ENCODE data around the gene CMTM7.

Gene CMTM7

GRCh38 chr3:32373276-32373675 lies 18.4 kb upstream of the CMTM7 start (continued):
- TF ChIP-seq ZSCAN18 (tag by site-specific recombination; IDR thresholded peaks at IDR 0.05) (no peak), ZNF416 (tag by site-specific recombination; IDR thresholded peaks at IDR 0.05) (no peak), FEZF1 (tag by site-specific recombination; IDR thresholded peaks at IDR 0.05) (no peak), HOXA7 (CRISPR knock-in tag; IDR thresholded peaks at IDR 0.05; ENCODE audit: borderline replicate concordance) (no peak), ZNF221 (tag by site-specific recombination; IDR thresholded peaks at IDR 0.05; ENCODE audit: borderline replicate concordance) (no peak), ZNF311 (tag by site-specific recombination; IDR thresholded peaks at IDR 0.05; ENCODE audit: borderline replicate concordance) (no peak), SCRT1 (tag by site-specific recombination; IDR thresholded peaks at IDR 0.05; ENCODE audit: borderline replicate concordance) (no peak), ZNF114 (tag by site-specific recombination; IDR thresholded peaks at IDR 0.05) (no peak)

GRCh38 chr3:32373844-32374243 lies 17.8 kb upstream of the CMTM7 start:
- Histone ChIP-seq H3K4me3 (ENCODE audit: low read depth, low read length) (no peak overlapping the region), H3K36me3 (ENCODE audit: control insufficient read depth in 2 of 2, insufficient read depth in 1 of 2, low read length in 2 of 2) (no peaks in the 10 kb centered on the region; a peak in 1 of 3 replicates), H3K4me1 (ENCODE audit: control insufficient read depth, insufficient read depth, low read length) (no peaks in the 10 kb centered on the region), H3K9me3 (ENCODE audit: control insufficient read depth, insufficient read depth, low read depth, low read length) (no peaks in the 10 kb centered on the region), H3K27ac (ENCODE audit: extremely low read depth, low read depth, low read length) (no peak overlapping the region)
- peak; percentile 75; the same call in 1 of the 2 replicates for TF ChIP-seq ZNF664 (tag by site-specific recombination; IDR thresholded peaks at IDR 0.05)
- TF ChIP-seq SP2 (tag by site-specific recombination; IDR thresholded peaks at IDR 0.05): no peak
- ChIA-PET POLR2A (no interaction called here), CTCF (interaction anchor here (0.6 to 4.5 kb wide), 14 partner anchors 9 to 297 kb away, joined by 3 to 57 read pairs (median 4); no protein-coding TSS in a partner anchor)

- Histone ChIP-seq H3K9me3 (ENCODE audit: control insufficient read depth, insufficient read depth, low read depth, low read length) (no peaks in the 10 kb centered on the region), H3K4me1 (ENCODE audit: control insufficient read depth, insufficient read depth, low read length) (no peaks in the 10 kb centered on the region), H3K27ac (ENCODE audit: extremely low read depth, low read depth, low read length) (no peak overlapping the region), H3K4me3 (ENCODE audit: low read depth, low read length) (no peak overlapping the region), H3K36me3 (ENCODE audit: control insufficient read depth in 2 of 2, insufficient read depth in 1 of 2, low read length in 2 of 2) (no peaks in the 10 kb centered on the region; a peak in 1 of 3 replicates)
- POLR2A ChIA-PET: interaction anchor here (0.7 kb wide), 1 partner anchor 93 kb away, joined by 3 read pairs; no protein-coding TSS in a partner anchor
- CTCF ChIA-PET: interaction anchor here (0.6 to 4.5 kb wide), 26 partner anchors 7 to 482 kb away, joined by 3 to 57 read pairs (median 4); no protein-coding TSS in a partner anchor
- TF ChIP-seq SCRT2 (tag by site-specific recombination; IDR thresholded peaks at IDR 0.05) (peak; percentile 46; the same call in 1 of the 2 replicates), ZEB2 (tag by site-specific recombination; IDR thresholded peaks at IDR 0.05) (no peak), ZNF112 (tag by site-specific recombination; IDR thresholded peaks at IDR 0.05) (no peak), ZNF146 (tag by site-specific recombination; IDR thresholded peaks at IDR 0.05) (no peak), ZBTB10 (tag by site-specific recombination; IDR thresholded peaks at IDR 0.05) (no peak), CTCF (tag by site-specific recombination; IDR thresholded peaks at IDR 0.05) (0 out of 2 replicates have a peak, but pooled peaks have one; percentile 20), ZNF658 (tag by site-specific recombination; IDR thresholded peaks at IDR 0.05) (no peak), ZFP69B (tag by site-specific recombination; IDR thresholded peaks at IDR 0.05) (no peak), KLF1 (tag by site-specific recombination; IDR thresholded peaks at IDR 0.05) (no peak), ZBTB17 (tag by site-specific recombination; IDR thresholded peaks at IDR 0.05) (0 out of 2 replicates have a peak, but pooled peaks have one; percentile 26), ZNF24 (tag by site-specific recombination; IDR thresholded peaks at IDR 0.05) (no peak), ZFP41 (tag by site-specific recombination; IDR thresholded peaks at IDR 0.05; ENCODE audit: borderline replicate concordance) (no peak), ZNF157 (tag by site-specific recombination; IDR thresholded peaks at IDR 0.05) (no peak), ZNF660 (tag by site-specific recombination; IDR thresholded peaks at IDR 0.05) (0 out of 2 replicates have a peak, but pooled peaks have one; percentile 22), ZNF561 (tag by site-specific recombination; IDR thresholded peaks at IDR 0.05; ENCODE audit: borderline replicate concordance) (no peak), ZFP3 (tag by site-specific recombination; IDR thresholded peaks at IDR 0.05; ENCODE audit: low read depth) (no peak), ZNF654 (tag by site-specific recombination; IDR thresholded peaks at IDR 0.05; ENCODE audit: low read depth) (peak; percentile 24)
These were observed 16.7 kb upstream of the CMTM7 start for GRCh38 chr3:32374788-32375595.

All from HEK293 (cell line).